ENCODE data around the gene RASAL3.

RASAL3 gene

GRCh38 chr19:15404780-15405211 is 59.5 kb downstream of the RASAL3 start:
- Histone ChIP-seq H3K36me3 (ENCODE audit: control insufficient read depth in 2 of 2, insufficient read depth in 1 of 2, low read length in 2 of 2) (peaks cover 31 to 78% of the 10 kb centered on the region in 2 experiments), H3K27ac (ENCODE audit: extremely low read depth, low read depth, low read length) (no peak overlapping the region), H3K4me3 (ENCODE audit: low read depth, low read length) (no peak overlapping the region), H3K4me1 (ENCODE audit: control insufficient read depth, insufficient read depth, low read length) (peaks cover 7% of the 10 kb centered on the region), H3K9me3 (ENCODE audit: control insufficient read depth, insufficient read depth, low read depth, low read length) (no peaks in the 10 kb centered on the region)
- ChIA-PET POLR2A (interaction anchor here (1.1 kb wide), 1 partner anchor 14 kb away, joined by 5 read pairs; the partner anchor contains the start of gene AKAP8L), CTCF (interaction anchor here (0.6 to 1.2 kb wide), 2 partner anchors 254 to 313 kb away, joined by 3 to 4 read pairs; no protein-coding TSS in a partner anchor)
- TF ChIP-seq ZNF548 (tag by site-specific recombination; IDR thresholded peaks at IDR 0.05) = no peak
- no peak for TF ChIP-seq ZNF239 (tag by site-specific recombination; IDR thresholded peaks at IDR 0.05)
- no peak for TF ChIP-seq ZNF311 (tag by site-specific recombination; IDR thresholded peaks at IDR 0.05; ENCODE audit: borderline replicate concordance)
- TF ChIP-seq ZFP3 (tag by site-specific recombination; IDR thresholded peaks at IDR 0.05; ENCODE audit: low read depth) = no peak
- TF ChIP-seq ZSCAN18 (tag by site-specific recombination; IDR thresholded peaks at IDR 0.05) = no peak
- no peak for TF ChIP-seq ZBTB11 (tag by site-specific recombination; conservative IDR thresholded peaks at IDR 0.05; ENCODE audit: low read depth)
- no peak for TF ChIP-seq MYNN (tag by site-specific recombination; IDR thresholded peaks at IDR 0.05; ENCODE audit: borderline replicate concordance)
- TF ChIP-seq ZNF19 (tag by site-specific recombination; IDR thresholded peaks at IDR 0.05; ENCODE audit: low read depth) = no peak

GRCh38 chr19:15404097-15404779 is 60.1 kb downstream of the RASAL3 start:
- H3K9me3 ChIP-seq (ENCODE audit: control insufficient read depth, insufficient read depth, low read depth, low read length) = no peaks in the 10 kb centered on the region
- H3K36me3 ChIP-seq (ENCODE audit: control insufficient read depth in 2 of 2, insufficient read depth in 1 of 2, low read length in 2 of 2) = peaks cover 31 to 78% of the 10 kb centered on the region in 2 experiments
- ChIA-PET POLR2A (interaction anchor here (0.6 to 1.1 kb wide), 2 partner anchors 15 to 831 kb away, joined by 4 to 5 read pairs; partner anchors contain the start of gene AKAP8L), CTCF (interaction anchor here (0.6 to 1.4 kb wide), 3 partner anchors 12 to 312 kb away, joined by 3 to 4 read pairs (median 3); no protein-coding TSS in a partner anchor)
- TF ChIP-seq ZNF830 (tag by site-specific recombination; IDR thresholded peaks at IDR 0.05; ENCODE audit: low read depth) (no peak), SCRT2 (tag by site-specific recombination; IDR thresholded peaks at IDR 0.05) (no peak), ZIC2 (tag by site-specific recombination; IDR thresholded peaks at IDR 0.05) (0 out of 2 replicates have a peak, but pooled peaks have one; percentile 18), ZNF146 (tag by site-specific recombination; IDR thresholded peaks at IDR 0.05) (no peak)
- no peak overlapping the region for H3K4me3 ChIP-seq (ENCODE audit: low read depth, low read length)
- H3K27ac ChIP-seq (ENCODE audit: extremely low read depth, low read depth, low read length) = no peak overlapping the region
- peaks cover 7% of the 10 kb centered on the region for H3K4me1 ChIP-seq (ENCODE audit: control insufficient read depth, insufficient read depth, low read length)

GRCh38 chr19:15403151-15403531 is 61.2 kb downstream of the RASAL3 start:
- Histone ChIP-seq H3K27ac (ENCODE audit: extremely low read depth, low read depth, low read length) (no peak overlapping the region), H3K9me3 (ENCODE audit: control insufficient read depth, insufficient read depth, low read depth, low read length) (no peaks in the 10 kb centered on the region), H3K36me3 (ENCODE audit: control insufficient read depth in 2 of 2, insufficient read depth in 1 of 2, low read length in 2 of 2) (peaks cover 26 to 84% of the 10 kb centered on the region in 2 experiments), H3K4me1 (ENCODE audit: control insufficient read depth, insufficient read depth, low read length) (peaks cover 7% of the 10 kb centered on the region), H3K4me3 (ENCODE audit: low read depth, low read length) (no peak overlapping the region)
- ChIA-PET POLR2A (no interaction called here), CTCF (interaction anchor here (1.4 kb wide), 1 partner anchor 14 kb away, joined by 3 read pairs; no protein-coding TSS in a partner anchor)
- no peak for TF ChIP-seq ZNF639 (tag by site-specific recombination; IDR thresholded peaks at IDR 0.05)
- peak; percentile 89 for TF ChIP-seq ZIC2 (tag by site-specific recombination; IDR thresholded peaks at IDR 0.05)
